Gastroesophageal sphincter (tissue), 3 donors: ENCODE results near the gene GSDME.

Source experiments
- CTCF ChIP-seq, 4 experiments: fragments of 200-600 bp in 2 of 4; fragments of 450-650 bp in 2 of 4; sonication (generic) in 1 of 4; IDR thresholded peaks; one replicate each; pipeline ENCODE4 v1.5.1; 2017 to 2019; ENCODE audit warnings: antibody characterized with exemption in 4 of 4, mild to moderate bottlenecking in 2 of 4, moderate library complexity in 2 of 4
- POLR2AphosphoS5 ChIP-seq: sonication (generic); formaldehyde crosslinking; IDR thresholded peaks from one replicate; pipeline ENCODE4 v1.6.1; 2017; ENCODE audit warnings: antibody characterized with exemption

DNA sequence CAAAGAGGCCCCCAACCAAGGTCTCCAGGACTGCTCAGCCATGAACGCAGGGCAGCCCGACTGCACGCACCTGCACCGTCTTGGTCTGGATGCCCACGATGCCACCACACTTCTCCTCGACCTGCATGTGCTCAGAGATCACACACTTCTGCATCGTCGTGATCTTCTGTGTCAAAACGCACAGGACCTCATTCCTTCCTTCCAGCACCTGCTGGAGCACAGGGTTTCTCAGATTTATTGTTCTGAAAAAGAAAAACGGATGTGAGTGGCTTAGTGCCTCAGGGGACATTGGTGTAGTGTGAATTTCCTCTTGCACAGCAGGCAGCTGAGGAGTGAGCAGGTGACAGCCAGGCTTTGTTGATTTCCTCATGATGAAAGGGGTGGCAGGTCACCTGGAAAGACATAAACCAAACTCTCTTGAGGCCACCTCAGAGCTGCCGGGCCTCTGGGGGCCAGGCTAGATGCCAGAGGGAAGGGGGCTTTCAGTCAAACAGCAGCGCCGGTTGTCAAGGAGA lies 38.2 kb downstream of the GSDME start:
- no peak for TF ChIP-seq CTCF (IDR thresholded peaks at IDR 0.05)
- TF ChIP-seq POLR2AphosphoS5: no peak
